ENCODE data around the gene DPH5.

The DPH5 gene

GRCh38 chr1:100976936-100977335, 48.6 kb downstream of the DPH5 start:
- H3K4me3 ChIP-seq (replicated peaks; ENCODE audit: low read depth, low read length), result no peak overlapping the region
- no peak for TF ChIP-seq CTCF (IDR thresholded peaks at IDR 0.05; ENCODE audit: low read depth, low read length, missing control alignments)
- DNase-seq (ENCODE audit: extremely low read depth, low read depth), result no peak

GRCh38 chr1:100972185-100972584, 53.4 kb downstream of the DPH5 start:
- no peak overlapping the region for H3K4me3 ChIP-seq (replicated peaks; ENCODE audit: low read depth, low read length)
- TF ChIP-seq CTCF (IDR thresholded peaks at IDR 0.05; ENCODE audit: low read depth, low read length, missing control alignments), result no peak
- DNase-seq (ENCODE audit: extremely low read depth, low read depth), result no peak

DNA sequence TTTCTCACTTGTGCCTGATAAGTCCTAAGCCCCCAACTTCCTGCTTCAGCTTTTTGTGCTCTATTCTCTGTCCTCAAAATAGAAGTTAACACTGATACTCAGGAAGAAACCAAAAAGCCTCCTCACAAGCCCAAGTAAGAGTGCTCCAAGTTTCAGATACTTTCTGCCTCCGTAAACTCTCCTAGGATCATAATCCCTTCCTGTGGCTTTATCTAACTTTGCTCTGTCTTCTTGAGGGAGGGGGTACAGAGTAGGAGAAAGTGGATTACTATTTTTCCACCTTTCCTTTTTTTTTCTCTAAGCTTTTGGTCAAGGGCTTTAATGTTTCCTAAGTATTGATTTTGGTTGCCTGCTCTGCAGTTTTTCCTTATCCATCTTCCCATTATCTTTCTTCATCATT, 54.6 kb downstream of the DPH5 start:
- no peak for TF ChIP-seq CTCF (IDR thresholded peaks at IDR 0.05; ENCODE audit: low read depth, low read length, missing control alignments)
- no peak for DNase-seq (ENCODE audit: extremely low read depth, low read depth)
- no peak overlapping the region for H3K4me3 ChIP-seq (replicated peaks; ENCODE audit: low read depth, low read length)

GRCh38 chr1:100969327-100969726, 56.3 kb downstream of the DPH5 start:
- H3K4me3 ChIP-seq (replicated peaks; ENCODE audit: low read depth, low read length), result no peak overlapping the region
- DNase-seq (ENCODE audit: extremely low read depth, low read depth), result no peak
- no peak for TF ChIP-seq CTCF (IDR thresholded peaks at IDR 0.05; ENCODE audit: low read depth, low read length, missing control alignments)

DNA sequence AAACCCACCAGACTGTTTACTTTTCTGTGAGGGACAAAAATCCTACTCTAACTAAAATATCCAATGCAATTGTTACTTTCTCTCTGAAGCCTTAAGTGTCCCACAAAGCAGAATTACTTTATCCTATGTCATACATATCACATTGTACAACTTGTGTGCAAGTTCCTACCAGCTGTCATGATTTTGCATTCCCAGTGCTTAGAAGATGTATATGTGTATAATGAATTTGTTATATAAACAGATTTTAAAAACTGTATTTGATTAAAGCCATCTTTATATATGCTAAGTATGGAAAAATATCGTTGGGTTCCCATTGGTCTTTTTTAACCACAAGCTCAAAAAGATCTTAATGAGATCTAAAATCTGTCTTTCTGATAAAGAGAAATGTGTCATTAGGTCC, 57.0 kb downstream of the DPH5 start:
- TF ChIP-seq CTCF (IDR thresholded peaks at IDR 0.05; ENCODE audit: low read depth, low read length, missing control alignments), result no peak
- no peak for DNase-seq (ENCODE audit: extremely low read depth, low read depth)

GRCh38 chr1:100960098-100960497, 65.5 kb downstream of the DPH5 start:
- TF ChIP-seq CTCF (IDR thresholded peaks at IDR 0.05; ENCODE audit: low read depth, low read length, missing control alignments), result no peak
- no peak for DNase-seq (ENCODE audit: extremely low read depth, low read depth)
- no peak overlapping the region for H3K4me3 ChIP-seq (replicated peaks; ENCODE audit: low read depth, low read length)

More for the DNA sequence above, 57.0 kb downstream of the DPH5 start:
- no peak overlapping the region for H3K4me3 ChIP-seq (replicated peaks; ENCODE audit: low read depth, low read length)

DNA sequence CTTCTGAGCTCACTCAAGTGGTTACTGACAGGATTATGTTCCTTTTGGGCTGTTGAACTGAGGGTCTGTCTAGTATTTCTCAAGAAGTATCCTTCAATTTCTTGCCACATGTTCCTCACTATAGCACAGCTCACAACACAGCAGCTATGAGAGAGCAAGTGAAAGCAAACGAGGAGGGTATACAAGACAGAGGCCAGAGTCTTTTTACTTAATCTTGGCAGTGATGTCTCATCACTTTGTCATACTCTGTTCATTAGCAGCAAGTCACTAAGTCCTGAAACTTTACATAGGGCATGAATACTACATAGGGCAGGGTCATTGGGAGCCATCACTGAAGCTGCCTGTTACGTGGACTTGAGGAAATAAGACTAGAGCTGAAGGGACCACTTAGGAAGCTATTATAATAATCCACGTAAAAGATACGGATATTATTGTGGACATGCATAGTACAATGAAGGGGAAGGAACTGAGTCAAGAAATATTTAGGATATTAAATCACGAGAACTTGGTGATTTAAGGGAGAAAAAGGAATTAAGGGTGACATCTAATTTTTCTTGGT, 66.0 kb downstream of the DPH5 start:
- no peak for TF ChIP-seq CTCF (IDR thresholded peaks at IDR 0.05; ENCODE audit: low read depth, low read length, missing control alignments)
- DNase-seq (ENCODE audit: extremely low read depth, low read depth), result no peak
- no peak overlapping the region for H3K4me3 ChIP-seq (replicated peaks; ENCODE audit: low read depth, low read length)
